GM12892 (cell line): ENCODE data around the gene NAGK. TPM values are rescaled to one million over a fixed set of nuclear protein-coding genes. Genes with fewer than 3 reads are reported as not detected.
"Not testable (repeated sequence)": the region's sequence is repeated elsewhere in the genome, so short reads cannot be mapped to it uniquely, and the experiment has no call there.

ENCODE experiments used
- DNase-seq: peaks from one replicate; pipeline ENCODE4 v3.0.0; 2011; ENCODE audit not compliant: insufficient read length
- FAIRE-seq: peaks from 2 replicates; lab custom pipeline; 2011; peaks lifted over from hg19 to GRCh38; lab: Jason Lieb, UNC
- POLR2A ChIP-seq: IDR thresholded peaks from 2 replicates; pipeline ENCODE4 v1.6.1; 2011; ENCODE audit warnings: low read depth, low read length, control low read depth
- POLR2AphosphoS5 ChIP-seq: IDR thresholded peaks from 2 replicates; pipeline ENCODE4 v1.6.1; 2011; ENCODE audit warnings: low read depth, low read length, control low read depth
- TAF1 ChIP-seq: IDR thresholded peaks from 2 replicates; pipeline ENCODE4 v1.6.1; 2011; ENCODE audit warnings: low read depth, mild to moderate bottlenecking, control low read depth, low read length, borderline replicate concordance
- polyA plus RNA-seq: library from polyadenylated mRNA; unstranded; fragments of >200 nt; gene quantifications from one replicate; pipeline ENCODE4 v1.2.1, GENCODE V29; 2012; ENCODE audit warnings: missing spikeins, inconsistent platforms; ENCODE audit not compliant: missing spikeins

Gene NAGK
- polyA plus RNA-seq, result 95.6 TPM

DNA sequence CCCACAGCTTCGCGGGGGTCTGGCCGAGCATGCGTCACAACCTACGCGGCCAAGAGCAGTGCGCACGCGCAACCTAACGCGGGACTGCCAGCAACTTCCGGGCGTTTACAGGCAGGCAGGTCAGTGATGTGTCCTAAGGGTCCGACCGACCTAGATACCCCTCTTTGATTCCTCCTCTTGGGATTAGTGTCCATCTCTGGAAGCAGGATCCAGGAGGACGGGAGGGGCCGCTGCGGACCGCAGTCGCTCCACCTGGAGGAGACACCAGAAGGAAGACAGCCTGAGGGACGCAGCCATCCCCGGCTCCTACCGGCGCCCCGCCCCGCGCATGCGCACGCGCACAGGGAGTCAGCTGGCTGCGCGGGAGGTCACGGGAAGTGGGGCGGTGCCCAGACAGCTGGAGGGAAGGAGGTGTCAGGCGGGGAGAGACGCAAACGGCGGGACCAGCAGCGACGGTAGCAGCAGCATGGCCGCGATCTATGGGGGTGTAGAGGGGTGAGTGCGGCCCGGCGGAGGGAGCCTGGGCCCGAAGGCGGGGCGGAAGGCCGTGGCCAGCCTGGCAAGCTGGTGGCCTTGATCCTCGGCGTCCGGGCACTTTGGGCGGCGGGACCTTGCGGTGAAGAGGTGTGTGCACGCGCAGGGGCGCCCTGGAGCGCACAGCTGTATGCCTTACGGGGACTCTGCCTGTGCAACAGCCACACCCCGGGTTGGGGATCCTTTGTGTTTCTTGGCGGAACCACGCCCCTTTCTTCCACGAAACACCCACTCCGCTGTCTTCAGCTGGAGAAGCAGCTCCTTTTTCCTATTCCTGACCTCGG, at the start of gene NAGK:
Gene NAGK, plus strand, starts transcription at position 431 of the 818 bp plus-strand sequence. Its CDS starts 36 bp downstream, at position 467.
- FAIRE-seq, result peak; percentile 89

DNA sequence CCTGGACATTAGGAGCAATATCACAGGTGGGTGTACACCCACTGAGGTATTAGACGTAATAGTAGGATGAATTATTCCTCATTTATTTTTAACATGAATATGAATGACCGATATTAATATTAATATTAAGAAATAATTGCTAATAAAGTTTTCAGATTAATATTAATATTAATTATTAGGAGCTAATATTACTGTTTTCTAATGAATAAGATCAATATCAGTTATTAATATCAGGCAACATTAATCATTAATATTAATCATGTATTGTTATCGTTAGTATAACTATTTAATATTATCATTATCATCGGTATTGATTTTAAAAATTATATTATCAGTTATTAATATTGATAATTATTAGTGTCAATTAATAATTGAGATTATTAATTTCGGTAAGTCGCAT, 48.5 kb upstream of the NAGK start:
- FAIRE-seq, DNase-seq: not testable (repeated sequence)

More for the DNA sequence above, at the start of gene NAGK:
- no peak; the same call in 1 of the 2 replicates for TF ChIP-seq TAF1
- peak; percentile 95 for TF ChIP-seq POLR2AphosphoS5
- TF ChIP-seq POLR2A, result peak; percentile 98
- DNase-seq, result peak; percentile 93

DNA sequence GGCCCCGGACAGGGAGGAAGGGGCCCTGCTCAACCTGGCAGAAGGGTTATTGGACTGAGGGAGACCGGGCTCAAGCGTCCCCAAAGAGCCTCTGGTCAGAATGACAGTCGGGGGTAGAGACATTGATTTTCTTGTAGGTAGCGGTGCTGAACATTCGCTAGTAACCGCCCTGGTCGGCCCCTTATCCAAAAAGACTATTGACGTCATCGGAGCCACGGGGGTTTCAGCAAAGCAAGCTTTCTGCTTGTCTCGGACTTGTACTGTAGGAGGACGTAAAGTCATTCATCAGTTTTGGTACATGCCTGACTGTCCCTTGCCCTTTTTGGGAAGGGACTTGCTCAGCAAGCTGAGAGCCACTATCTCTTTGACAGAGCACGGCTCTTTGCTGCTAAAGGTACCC, 47.1 kb upstream of the NAGK start:
- DNase-seq, FAIRE-seq: not testable (repeated sequence)

DNA sequence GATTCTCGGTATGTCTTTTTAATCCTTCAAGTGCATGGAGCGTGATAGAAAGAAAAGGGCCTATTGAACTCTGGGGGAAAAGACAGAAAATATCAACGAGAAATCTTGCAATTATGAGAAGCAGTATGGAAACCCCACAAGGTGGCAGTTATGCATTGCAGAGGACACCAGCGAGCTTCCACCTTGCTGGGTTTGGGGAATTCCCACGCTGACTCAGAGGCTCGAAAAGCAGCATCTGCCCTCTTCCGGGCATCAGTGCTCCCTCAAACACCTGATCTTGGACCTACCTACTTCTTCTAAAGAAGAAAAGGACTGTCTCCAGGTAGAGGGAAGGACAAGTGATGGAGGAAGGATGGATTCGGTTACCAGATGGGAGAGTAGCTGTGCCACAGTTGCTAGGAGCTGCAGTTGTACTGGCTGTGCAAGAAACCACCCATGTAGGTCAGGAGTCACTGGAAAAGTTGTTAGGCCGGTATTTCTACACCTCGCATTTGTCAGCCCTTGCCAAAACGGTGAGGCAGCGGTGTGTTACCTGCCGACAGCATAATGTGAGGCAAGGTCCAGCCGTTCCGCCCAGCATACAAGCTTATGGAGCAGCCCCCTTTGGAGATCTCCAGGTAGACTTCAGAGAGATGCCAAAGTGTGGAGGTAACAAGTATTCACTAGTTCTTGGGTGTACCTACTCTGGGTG, 44.8 kb upstream of the NAGK start:
- peak; percentile 73 for FAIRE-seq
- not testable (repeated sequence) for DNase-seq

DNA sequence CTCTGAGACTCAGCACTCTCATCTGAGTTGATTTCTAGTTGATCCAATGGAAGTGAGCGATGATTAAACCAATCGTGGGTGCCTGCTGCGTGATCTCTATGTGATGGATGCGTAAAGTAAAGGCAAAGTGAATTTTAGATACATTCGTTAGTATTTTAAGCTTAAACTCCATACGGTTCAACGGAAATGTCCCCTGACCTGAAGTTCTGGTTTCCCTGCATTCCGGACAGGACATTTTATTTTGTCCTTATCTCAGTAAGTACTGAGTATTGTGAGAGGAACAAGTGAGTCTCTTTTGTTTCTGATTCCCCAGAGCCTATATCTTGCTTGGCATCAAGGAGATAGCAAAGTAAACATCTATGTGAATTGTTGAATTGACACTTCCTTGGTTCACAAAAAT, 32.2 kb upstream of the NAGK start:
- not testable (repeated sequence) for DNase-seq, FAIRE-seq

DNA sequence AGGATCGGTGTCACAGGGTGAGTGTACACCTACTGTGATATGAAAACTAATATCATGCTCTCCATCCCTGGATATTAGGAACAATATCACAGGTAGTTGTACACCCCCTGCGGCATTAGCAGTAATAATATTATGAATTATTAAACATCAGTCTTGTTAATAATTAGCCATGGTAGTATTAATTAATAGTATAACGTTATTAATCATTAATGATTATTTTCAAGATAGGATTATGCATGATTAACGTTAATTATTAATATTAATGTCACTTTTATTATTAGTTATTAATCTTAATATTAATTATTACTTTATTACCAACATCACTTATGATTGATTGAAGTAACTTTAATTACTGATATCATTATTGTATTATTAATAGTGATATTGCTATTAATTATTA, 26.2 kb upstream of the NAGK start:
- TF ChIP-seq POLR2AphosphoS5, result no peak
- TF ChIP-seq TAF1, result no peak
- TF ChIP-seq POLR2A, result no peak
- DNase-seq, result no peak
- FAIRE-seq, result no peak

DNA sequence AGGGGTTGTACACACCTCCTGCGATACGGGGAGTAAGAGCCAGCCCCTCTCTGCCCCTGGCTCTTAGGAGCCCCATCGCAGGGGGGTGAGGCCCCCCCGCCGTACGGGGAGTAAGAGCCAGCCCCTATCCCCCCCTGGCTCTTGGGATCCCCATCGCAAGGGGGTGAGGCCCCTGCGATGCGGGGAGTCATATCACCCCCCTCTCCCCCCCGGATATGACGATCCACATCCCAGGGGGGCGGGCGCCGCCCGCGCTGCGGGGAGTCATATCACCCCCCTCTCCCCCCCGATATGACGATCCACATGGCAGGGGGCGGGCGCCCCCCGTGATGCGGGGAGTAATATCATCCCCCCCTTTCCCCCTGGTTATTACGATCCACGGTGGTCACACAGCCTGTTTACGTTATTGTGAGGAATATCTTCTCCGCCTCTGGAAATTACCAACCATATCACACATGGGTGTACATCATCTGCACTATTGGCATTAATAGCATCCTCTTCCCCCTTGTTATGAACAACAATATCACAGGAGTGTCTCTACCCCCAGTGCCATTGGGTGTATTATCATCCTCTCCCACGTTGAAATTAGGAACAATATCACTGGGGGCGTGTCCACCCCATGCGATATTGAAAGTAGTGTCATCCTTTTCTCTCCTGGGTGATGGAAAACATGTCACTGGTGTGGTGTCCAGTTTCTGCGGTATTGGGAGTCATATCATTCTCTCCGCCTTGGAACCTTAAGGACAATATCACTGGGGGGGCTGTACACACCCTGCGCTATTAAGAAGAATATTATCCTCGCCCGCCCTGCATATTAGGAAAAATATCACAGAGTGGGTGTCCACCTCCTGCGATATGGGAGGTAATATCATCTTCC, 24.7 kb upstream of the NAGK start:
- FAIRE-seq, result no peak

DNA sequence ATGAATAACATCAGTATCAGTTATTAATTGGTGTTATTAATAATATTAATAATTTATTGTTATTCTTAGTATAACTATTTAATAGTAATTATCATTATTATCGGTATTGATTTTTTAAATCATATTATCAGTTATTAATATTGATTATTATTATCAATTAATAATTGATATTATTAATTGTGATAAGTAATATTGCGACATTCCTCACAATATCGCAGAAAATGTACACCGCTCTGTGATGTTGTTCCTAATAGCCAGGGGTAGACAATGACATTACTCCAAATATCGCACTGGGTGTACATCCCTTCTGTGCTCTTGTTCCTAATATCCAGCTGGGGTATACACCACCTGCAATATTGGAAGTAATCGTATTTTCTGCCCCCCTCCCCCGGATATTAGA, 23.3 kb upstream of the NAGK start:
- FAIRE-seq (no peak), DNase-seq (no peak)
- TF ChIP-seq POLR2AphosphoS5 (no peak), POLR2A (no peak), TAF1 (no peak)

More for the DNA sequence above, 24.7 kb upstream of the NAGK start:
- no peak for TF ChIP-seq POLR2AphosphoS5
- no peak for DNase-seq

DNA sequence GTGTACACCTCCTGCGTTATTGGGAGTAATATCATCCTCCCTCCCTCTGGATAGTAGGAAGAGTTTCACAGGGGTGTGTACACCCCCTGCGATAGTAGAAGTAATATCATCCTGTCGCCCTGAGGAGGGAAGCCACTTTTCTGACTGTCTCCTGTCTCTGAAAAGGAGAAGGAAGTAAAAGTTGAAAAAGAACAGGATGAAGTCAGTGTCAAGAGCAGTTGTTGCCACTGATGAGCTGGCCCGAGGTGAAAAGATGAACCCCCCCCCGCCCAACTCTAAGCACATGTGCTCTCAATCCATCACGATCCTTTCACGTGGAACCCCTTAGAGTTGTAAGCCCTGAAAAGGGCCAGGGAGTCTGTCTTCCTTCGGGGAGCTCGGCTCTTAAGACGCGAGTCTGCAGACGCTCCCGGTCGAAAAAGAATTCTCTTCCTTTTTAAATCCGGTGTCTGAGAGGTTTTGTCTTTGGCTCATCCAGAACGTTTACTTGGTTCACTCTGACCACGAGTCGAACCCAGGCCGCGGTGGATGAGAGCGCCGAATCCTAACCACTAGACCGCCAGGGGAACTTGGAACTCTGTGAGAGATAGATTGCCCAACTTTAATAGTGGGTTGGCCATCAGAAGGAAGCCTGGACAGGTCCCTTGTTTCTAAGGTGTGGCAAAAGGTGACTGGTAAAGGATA, 22.4 kb upstream of the NAGK start:
- TF ChIP-seq POLR2AphosphoS5, result no peak
- TF ChIP-seq TAF1, result no peak
- no peak for TF ChIP-seq POLR2A
- DNase-seq (no peak), FAIRE-seq (no peak)

DNA sequence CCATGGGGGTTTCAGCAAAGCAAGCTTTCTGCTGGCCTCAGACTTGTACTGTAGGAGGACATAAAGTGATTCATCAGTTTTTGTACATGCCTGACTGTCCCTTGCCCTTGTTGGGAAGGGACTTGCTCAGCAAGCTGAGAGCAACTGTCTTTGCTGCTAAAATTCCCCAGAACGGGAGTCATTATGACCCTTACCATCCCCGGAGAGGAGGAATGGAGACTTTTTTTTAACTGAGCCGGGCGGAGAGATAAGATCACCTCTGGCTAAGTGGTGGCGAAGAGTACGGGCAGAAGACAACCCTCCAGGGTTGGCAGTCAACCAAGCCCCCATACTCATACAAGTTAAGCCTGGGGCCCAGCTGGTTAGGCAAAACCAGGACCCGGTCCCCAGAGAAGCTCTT, 20.4 kb upstream of the NAGK start:
- TF ChIP-seq POLR2AphosphoS5, result no peak
- no peak for TF ChIP-seq TAF1
- TF ChIP-seq POLR2A, result no peak
- FAIRE-seq, result no peak
- DNase-seq, result no peak

DNA sequence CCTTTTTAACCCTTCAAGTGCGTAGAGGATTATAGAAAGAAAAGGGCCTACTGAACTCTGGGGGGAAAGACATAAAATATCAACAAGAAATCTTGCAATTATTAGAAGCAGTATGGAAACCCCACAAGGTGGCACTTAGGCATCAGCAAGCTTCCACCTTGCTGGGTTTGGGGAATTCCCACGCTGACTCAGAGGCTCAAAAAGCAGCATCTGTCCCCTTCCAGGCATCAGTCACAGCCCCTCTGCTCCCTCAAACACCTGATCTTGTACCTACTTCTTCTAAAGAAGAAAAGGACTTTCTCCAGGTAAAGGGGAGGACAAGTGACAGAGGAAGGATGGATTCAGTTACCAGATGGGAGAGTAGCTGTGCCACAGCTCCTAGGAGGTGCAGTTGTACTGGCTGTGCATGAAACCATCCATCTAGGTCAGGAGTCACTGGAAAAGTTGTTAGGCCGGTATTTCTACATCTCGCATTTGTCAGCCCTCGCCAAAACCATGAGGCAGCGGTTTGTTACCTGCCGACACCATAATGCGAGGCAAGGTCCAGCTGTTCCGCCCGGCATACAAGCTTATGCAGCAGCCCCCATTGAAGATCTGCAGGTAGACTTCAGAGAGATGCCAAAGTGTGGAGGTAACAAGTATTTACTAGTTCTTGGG, 18.6 kb upstream of the NAGK start:
- DNase-seq, result not testable (repeated sequence)

DNA sequence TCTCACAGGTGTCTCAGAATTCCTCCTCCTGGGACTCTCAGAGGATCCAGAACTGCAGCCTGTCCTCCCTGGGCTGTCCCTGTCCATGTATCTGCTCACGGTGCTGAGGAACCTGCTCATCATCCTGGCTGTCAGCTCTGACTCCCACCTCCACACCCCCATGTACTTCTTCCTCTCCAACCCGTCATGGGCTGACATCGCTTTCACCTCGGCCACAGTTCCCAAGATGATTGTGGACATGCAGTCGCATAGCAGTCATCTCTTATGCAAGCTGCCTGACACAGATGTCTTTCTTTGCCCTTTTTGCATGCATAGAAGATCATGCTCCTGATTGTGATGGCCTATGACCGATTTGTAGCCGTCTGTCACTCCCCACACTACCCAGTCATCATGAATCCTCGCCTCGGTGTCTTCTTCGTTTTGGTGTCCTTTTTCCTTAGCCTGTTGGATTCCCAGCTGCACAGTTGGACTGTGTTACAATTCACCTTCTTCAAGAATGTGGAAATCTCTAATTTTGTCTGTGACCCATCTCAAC, 13.2 kb upstream of the NAGK start:
- DNase-seq, FAIRE-seq: not testable (repeated sequence)

More for the DNA sequence above, 18.6 kb upstream of the NAGK start:
- peak; percentile 62 for FAIRE-seq
